ENCODE results near the gene TAF8. TPM values are rescaled to one million over a fixed set of nuclear protein-coding genes. Genes with fewer than 3 reads are reported as not detected.

Gene TAF8
- total RNA-seq, 1 donor from 2014 or later = 42.6 TPM

DNA sequence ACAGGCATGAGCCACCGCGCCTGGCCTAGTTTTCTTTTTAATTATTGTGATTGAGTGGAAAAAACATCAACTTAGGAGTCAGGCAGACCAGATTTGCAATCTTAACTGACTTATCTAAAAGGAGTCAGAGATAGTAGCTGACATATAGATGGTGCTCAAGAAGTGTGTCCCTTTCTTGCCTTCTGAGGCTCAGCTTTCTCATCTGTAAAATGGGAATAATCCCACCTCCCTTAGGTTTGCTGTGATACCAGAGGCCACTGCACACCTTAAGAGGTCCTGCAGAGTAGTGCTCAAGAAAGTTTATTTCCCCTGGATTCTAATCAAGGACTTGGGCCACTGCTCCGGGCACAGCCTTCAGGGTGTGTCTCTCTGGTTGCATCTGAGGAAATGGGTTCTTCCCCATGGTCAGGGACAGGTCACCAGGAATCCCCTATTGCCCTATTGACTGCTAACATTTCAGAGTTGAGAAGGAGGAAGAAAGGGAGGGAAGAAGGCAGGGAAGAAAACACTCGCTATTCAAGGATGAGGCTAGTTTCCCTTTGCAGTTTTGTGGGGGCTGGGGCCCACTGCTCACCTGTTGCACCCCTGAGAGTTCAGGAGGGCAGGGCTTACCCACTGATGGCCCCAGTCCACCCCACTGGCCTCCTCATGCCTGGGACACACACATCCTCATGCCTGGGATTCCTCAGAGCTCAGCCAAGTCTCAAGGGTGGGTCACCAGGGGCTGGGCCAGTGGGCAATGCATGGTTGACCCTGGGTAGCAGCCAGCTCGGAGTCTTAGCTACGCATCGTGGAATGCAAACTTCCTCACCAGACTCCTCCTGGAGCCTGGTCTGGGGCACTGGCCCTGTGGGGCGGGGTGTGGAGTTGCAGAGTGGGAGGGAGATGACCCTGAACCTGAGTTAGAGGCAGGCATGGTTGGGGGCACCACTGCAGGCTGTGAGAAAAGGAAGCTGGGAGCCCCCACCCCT is 70.9 kb downstream of the TAF8 start:
- intact Hi-C loops (cut with micrococcal nuclease) = no loop called here

DNA sequence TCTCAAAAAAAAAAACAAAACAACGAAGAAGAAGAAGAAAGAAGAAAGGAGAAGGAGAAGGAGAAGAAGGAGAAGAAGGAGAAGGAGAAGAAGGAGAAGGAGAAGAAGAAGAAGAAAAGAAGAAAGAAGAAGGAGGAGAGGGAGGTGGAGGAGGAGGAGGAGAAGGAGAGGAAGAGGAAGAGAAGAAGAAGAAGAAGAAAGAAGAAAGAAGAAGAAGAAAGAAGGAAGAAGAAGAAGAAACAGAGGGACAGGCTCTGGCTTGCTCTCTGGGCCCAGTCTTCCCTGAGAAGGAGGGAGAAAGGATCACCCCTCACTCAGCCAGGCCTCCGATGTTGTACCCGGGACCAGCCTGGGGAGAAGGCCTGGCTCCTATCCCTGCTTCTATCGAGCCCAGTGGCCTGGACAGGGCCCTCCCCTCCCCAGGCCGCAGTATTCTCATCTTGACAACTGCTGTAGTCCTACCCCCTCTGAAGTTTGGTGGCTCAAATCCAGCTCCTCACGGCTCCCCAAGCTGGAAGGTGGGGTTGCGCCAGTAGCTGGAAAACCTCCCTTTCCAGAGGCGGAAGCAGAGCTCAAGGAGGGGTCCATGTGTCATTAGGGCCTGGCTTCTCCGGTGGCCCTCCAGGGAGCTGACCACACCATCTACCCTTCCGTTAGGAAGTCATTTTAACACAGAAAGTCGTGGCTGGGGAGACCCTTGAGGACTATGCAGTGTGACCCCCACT is 73.2 kb downstream of the TAF8 start:
- intact Hi-C loops (cut with micrococcal nuclease) = no loop called here

DNA sequence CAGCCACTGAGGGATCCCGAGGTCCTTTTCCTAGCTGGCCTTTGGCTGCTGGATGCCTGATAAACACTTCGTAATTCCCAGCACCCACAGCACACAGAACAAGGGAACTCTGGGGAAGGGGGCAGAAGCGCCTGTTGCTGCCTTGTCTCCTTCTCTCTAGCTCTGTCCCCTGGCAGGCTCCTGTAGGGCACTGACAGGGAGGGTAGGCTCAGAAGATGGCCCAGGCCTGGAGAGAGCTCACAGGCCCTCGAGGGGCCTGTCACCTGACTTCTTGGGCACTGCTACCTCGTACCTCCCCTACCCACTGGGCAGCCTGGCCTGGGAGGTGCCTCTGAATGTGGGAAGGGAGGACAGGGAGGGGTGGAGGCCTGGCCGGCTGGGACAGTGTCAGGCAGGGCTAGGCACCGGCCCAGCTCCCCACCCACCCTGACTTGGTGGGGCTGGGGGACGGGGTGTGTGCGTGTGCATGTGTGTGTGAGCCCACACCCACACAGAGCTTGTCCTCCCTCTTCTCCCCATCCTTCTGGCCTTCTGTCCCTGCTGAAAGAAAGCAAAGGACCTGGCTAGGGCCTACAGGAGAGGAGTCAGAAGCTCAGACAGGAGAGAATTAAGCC is 74.0 kb downstream of the TAF8 start:
- intact Hi-C loops (cut with micrococcal nuclease) = no loop called here

DNA sequence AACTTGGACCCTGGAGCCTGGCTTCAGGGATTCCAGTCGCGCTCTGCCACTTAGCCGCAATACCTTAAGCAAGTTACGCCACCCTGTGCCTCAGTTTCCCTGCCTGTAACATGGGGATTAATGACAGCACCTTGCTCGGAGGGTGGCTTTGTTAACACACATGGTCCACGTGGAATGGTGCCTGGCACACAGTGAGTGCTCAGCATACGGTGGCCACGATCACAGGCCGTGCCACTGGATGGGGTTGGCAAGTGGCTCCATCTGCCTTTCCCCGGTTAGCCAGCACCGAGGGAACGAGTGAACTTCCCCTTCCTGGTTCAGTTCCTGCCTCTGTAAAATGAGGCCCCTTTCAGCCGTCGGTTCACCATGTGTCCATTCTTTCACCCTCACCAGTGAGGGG is 74.9 kb downstream of the TAF8 start:
- intact Hi-C loops (cut with micrococcal nuclease) = no loop called here

DNA sequence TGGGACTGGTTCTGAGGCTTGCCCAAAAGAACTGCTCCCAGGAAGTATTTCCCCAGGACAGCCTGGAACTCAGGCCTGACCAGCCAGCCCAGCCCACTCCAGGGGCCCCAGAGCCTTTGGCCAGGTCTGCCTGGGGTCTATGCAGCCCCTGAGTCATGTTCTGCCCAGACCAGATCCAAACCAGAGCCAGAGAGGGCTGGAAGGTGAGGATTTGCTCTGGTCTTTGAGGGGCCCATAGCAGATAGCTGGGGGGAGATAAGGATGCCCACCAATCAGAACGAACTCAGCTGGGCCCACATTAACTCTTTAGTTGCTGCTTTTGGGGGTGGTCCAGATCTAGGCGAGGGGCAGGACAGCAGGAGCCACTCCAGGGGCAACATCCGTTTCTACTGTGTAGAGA is 75.3 kb downstream of the TAF8 start:
- intact Hi-C loops (cut with micrococcal nuclease) = no loop called here

DNA sequence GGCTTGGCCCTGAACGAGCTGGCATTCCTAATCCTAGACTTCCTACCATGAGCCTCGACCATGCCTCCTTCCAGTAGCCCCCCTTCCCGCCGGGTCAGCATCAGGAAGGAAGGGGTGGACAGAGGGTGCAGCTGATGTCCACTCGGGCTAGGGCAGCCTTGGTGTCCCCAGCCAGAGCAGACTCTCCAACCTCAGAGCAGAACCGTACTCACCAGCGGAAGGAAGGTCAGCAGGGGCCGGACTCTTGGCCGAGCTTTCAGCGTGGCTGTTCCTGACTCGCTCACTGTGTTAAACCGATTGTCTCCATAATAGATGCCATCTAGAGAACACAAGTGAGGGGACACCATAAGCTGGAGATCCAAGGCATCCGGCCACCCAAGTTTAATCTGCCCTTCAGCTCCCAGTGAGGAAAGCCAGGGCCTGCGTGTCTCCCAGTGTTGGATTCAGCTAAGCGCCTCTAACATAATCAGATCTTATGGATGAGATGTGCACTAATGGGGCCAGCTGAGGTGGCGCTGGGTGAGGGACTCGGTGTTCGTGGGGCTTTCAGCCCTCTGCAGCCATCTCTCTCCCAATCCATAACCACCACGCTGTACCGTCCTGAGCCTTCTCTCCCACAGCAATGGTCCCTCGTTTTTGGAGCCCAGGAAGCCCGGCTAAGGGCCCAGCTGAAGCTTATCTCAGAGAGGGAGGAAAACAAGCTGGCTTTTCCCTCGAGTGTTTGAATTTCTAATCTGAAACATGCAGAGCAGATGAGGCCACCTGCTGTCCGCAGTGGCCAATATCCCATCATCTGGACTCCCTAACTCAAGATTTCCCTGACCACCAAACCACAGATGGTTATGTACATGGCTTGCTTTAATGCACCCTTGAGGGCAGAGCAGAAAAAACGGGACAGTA is 78.4 kb downstream of the TAF8 start:
- intact Hi-C loops (cut with micrococcal nuclease) = no loop called here

DNA sequence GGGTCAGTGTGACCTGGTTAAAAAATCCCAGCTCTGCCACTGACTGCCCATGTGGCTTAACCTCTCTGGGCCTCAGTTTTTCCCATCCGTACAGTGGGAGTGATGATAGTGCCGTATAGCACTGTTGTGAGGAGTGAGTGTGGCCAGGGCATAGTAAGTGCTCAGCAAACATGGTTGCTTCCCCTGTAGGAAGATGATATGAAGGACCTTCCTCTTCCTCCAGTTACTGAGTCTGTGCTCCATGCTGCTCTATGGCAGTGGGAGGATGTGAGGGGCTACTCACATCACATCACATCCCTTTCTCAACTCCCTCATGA is 79.0 kb downstream of the TAF8 start:
- intact Hi-C loops (cut with micrococcal nuclease) = no loop called here

DNA sequence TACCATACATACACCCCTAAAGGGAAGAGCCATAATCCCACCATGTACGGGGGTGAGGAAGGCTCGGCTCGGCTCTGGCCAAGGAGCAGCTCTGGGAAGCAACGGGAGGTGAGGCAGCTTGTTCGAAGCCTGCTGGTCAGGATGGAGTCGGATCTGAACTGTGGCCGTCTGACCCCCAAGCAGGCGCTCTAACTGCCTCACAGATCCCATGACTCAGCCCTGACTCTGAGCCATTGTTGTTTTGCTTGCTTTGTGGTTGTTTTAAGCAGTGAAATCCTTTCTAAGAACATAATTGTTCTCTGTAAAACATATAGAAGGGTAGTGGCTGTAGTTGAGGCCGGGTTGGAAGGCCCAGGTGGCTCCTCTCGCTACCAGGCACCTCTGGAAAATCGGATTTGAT is 81.2 kb downstream of the TAF8 start:
- intact Hi-C loops (cut with micrococcal nuclease) = no loop called here

DNA sequence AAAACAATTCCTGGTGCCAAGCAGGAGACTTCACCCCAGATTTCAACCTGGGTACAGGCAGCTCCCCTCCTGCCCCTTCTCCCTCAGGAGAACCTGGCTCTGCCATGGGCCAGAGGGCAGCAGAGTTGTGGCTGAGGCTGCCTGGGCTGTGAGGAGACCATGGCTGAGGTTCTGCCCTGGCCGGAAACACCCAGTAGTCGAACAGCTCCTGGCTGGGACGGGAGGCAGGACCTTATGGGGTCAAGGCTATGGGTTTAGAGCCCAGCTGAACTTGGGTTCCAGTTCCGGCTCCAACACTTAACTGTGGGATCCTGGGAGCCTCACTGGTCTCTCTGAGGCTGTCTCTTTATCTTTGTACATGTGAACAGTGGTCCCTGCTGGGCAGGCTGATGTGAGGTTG is 83.6 kb downstream of the TAF8 start:
- intact Hi-C loops (cut with micrococcal nuclease) = no loop called here

DNA sequence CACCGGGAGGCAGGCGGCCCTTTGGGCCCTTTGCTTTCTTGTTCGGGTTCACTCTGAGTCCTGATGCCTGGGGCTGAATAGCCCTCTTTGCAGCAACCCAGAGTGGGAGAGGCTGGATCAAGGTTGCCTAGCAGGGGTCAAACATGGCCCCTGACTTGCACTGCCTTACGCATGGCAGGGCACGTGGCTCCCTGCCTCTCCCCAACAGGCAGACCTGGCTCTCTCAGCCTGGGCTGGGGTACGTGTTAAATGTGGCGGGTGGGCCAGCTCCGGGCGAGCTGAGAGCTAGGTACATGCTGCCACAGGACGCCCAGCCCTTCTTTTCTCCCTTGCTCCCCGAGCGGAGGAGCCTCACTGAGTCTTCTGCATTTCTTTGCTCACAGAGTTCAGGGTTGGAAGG is 84.8 kb downstream of the TAF8 start:
- intact Hi-C loops (cut with micrococcal nuclease) = no loop called here

DNA sequence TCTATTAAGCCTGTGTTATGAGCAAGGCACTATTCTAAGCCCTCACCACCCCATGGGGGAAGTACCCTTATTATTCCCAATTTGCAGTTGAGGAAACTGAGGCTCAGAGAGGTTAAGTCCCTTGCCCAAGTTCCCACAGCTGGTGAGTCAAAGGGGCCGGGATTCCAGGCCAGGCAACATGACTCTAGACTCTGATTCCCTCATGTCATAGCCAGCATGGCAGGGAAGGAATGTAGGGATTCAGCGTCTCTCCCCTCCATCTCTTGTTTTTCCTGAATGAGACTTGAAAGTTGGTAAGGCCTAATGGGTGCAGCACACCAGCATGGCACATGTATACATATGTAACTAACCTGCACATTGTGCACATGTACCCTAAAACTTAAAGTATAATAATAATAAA is 85.4 kb downstream of the TAF8 start:
- intact Hi-C loops (cut with micrococcal nuclease) = no loop called here

DNA sequence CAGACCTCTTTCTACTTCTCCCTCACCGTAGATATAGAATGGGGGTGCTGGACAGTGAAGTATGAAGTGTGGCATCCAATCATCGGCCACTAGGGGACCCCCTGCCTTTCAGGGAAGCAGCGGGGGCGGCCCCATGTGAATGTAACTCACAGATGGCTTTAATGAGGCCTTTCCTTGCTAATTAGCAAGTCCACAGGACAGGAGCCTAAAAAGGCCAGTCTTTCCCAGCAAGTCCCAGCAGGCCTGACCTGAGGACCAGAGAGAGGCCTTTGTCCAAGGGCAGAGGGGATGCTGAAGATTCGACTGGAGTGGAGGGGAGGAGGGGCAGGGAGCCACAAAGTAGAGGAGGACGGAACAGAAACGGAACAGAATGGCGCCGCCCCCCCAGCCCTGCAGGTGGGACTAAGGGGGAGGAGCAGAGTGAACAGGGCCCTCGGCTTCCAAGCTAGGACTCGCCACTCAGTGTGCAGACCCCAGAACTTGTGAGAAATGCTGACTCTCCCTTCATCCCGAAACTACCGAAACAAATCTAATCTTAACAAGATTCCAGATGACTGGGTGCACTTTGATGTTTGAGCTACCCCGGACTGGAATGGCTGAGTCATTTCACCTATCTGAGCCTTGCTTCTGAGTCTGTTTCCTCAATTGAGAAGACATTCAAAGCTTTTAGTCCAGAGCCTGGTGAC is 86.3 kb downstream of the TAF8 start:
- intact Hi-C loops (cut with micrococcal nuclease) = no loop called here

Other genes with a start within 250 kb of the TAF8 start
- 7.1 and 7.3 TPM in 2 replicates for gene USP49, start 155.1 kb upstream of the TAF8 start, total RNA-seq
- 19.4 and 24.1 TPM in 2 replicates for gene MED20, start 129.4 kb upstream of the TAF8 start, total RNA-seq
- 38.5 and 39.5 TPM in 2 replicates for gene BYSL, start 129.0 kb upstream of the TAF8 start, total RNA-seq
- gene CCND3, start 108.7 kb upstream of the TAF8 start, total RNA-seq = 462 and 476 TPM in 2 replicates
- gene C6orf132, start 92.1 kb downstream of the TAF8 start, total RNA-seq = 0.05 TPM in 2 replicates
- gene GUCA1A, start 122.8 kb downstream of the TAF8 start, total RNA-seq = 0.11 TPM in 1 of 2 replicates, not detected in the other
- gene GUCA1B, start 144.4 kb downstream of the TAF8 start, total RNA-seq = 1.3 and 1.6 TPM in 2 replicates
- 35.8 and 35.9 TPM in 2 replicates for gene MRPS10, start 167.3 kb downstream of the TAF8 start, total RNA-seq

All from T-helper 2 cell treated with Interferon-gamma antibody and Interleukin-4, amounts not matched to agents 100 ng/mL and 5 ng/mL, for 36 hours (primary cell).